ENCODE data around the gene ZBTB7C. TPM values are rescaled to one million over a fixed set of nuclear protein-coding genes. Genes with fewer than 3 reads are reported as not detected.

ZBTB7C gene
- total and polyA plus RNA-seq, 4 donors, result 3.2 to 10.9 (median 3.7) TPM

GRCh38 chr18:48116873-48117630 is 292.1 kb downstream of the ZBTB7C start:
- H3K4me1 ChIP-seq (ENCODE audit: control insufficient read depth in 5 of 5, insufficient read depth in 5 of 5, low read length in 5 of 5), result peaks cover 0 to 4% (median 0%) of the 10 kb centered on the region in 5 donors
- no peaks in the 10 kb centered on the region for H3K27me3 ChIP-seq (ENCODE audit: control insufficient read depth in 3 of 3, insufficient read depth in 3 of 3, low read length in 2 of 3)
- no peaks in the 10 kb centered on the region for H3K36me3 ChIP-seq (ENCODE audit: control insufficient read depth in 4 of 4, insufficient read depth in 4 of 4, low read length in 4 of 4)
- TF ChIP-seq CTCF (IDR thresholded peaks at IDR 0.05; ENCODE audit: control extremely low read depth, extremely low read depth), result no peak
- H3K27ac ChIP-seq (ENCODE audit: low read depth in 1 of 2, low read length in 1 of 2), result no peak overlapping the region
- no peak overlapping the region for H3K4me3 ChIP-seq
- WGBS, 2 donors, result 81 to 92% methylated on average over 9 of the region's 9 CpGs
- DNase-seq (no peak), ATAC-seq (ENCODE audit: insufficient read depth, low FRiP score) (no peak)
- no peaks in the 10 kb centered on the region for H3K9me3 ChIP-seq (ENCODE audit: control insufficient read depth in 4 of 4, insufficient read depth in 3 of 4, low read length in 3 of 4)
- H3K9ac ChIP-seq (ENCODE audit: insufficient read depth in 1 of 2, low read length in 2 of 2), result no peak overlapping the region

DNA sequence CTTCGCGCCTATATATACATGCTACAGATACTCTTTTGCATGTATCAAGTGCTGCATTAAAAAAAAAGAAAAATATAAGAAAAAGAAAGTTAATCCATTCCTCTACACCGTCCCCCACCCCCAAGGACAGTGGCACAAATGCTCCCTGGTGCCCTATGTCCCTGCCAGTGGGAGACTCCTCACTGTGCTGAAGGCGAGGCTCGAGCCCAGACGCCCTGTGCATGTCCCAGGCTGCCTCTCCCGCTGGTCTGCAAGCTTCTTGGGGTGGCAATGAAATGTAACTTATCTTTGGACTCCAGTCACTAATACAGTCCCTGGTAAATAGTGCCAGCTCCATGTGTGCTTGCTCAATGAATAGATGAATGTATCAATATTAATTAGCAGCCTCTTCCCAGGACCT is 293.2 kb downstream of the ZBTB7C start:
- TF ChIP-seq CTCF (IDR thresholded peaks at IDR 0.05; ENCODE audit: control extremely low read depth, extremely low read depth), result no peak
- 93 to 94% methylated on average over 7 of the region's 7 CpGs for WGBS, 2 donors
- Histone ChIP-seq H3K9me3 (ENCODE audit: control insufficient read depth in 4 of 4, insufficient read depth in 3 of 4, low read length in 3 of 4) (no peaks in the 10 kb centered on the region), H3K36me3 (ENCODE audit: control insufficient read depth in 4 of 4, insufficient read depth in 4 of 4, low read length in 4 of 4) (no peaks in the 10 kb centered on the region), H3K27ac (ENCODE audit: low read depth in 1 of 2, low read length in 1 of 2) (no peak overlapping the region), H3K27me3 (ENCODE audit: control insufficient read depth in 3 of 3, insufficient read depth in 3 of 3, low read length in 2 of 3) (no peaks in the 10 kb centered on the region), H3K9ac (ENCODE audit: insufficient read depth in 1 of 2, low read length in 2 of 2) (no peak overlapping the region), H3K4me3 (no peak overlapping the region), H3K4me1 (ENCODE audit: control insufficient read depth in 5 of 5, insufficient read depth in 5 of 5, low read length in 5 of 5) (peaks cover 0 to 9% (median 0%) of the 10 kb centered on the region in 5 donors)
- DNase-seq (no peak), ATAC-seq (ENCODE audit: insufficient read depth, low FRiP score) (no peak)

- Histone ChIP-seq H3K9me3 (ENCODE audit: control insufficient read depth in 4 of 4, insufficient read depth in 3 of 4, low read length in 3 of 4) (no peaks in the 10 kb centered on the region), H3K4me1 (ENCODE audit: control insufficient read depth in 5 of 5, insufficient read depth in 5 of 5, low read length in 5 of 5) (peaks cover 0 to 9% (median 0%) of the 10 kb centered on the region in 5 donors), H3K9ac (ENCODE audit: insufficient read depth in 1 of 2, low read length in 2 of 2) (no peak overlapping the region), H3K27me3 (ENCODE audit: control insufficient read depth in 3 of 3, insufficient read depth in 3 of 3, low read length in 2 of 3) (no peaks in the 10 kb centered on the region), H3K4me3 (no peak overlapping the region), H3K27ac (ENCODE audit: low read depth in 1 of 2, low read length in 1 of 2) (no peak overlapping the region), H3K36me3 (ENCODE audit: control insufficient read depth in 4 of 4, insufficient read depth in 4 of 4, low read length in 4 of 4) (no peaks in the 10 kb centered on the region)
- 91 to 98% methylated on average over 8 of the region's 8 CpGs for WGBS, 2 donors
- no peak for ATAC-seq (ENCODE audit: insufficient read depth, low FRiP score)
- no peak for TF ChIP-seq CTCF (IDR thresholded peaks at IDR 0.05; ENCODE audit: control extremely low read depth, extremely low read depth)
- DNase-seq, result no peak
Observed at GRCh38 chr18:48113691-48114090, 295.5 kb downstream of the ZBTB7C start.

Data from lung (tissue), 12 donors.